ENCODE results near the gene CREB3L1.

The CREB3L1 gene

GRCh38 chr11:46273511-46274205 lies 3.8 kb upstream of the CREB3L1 start:
- TF ChIP-seq ZNF274 (IDR thresholded peaks at IDR 0.05; ENCODE audit: low read depth, low read length), result no peak
- no peak overlapping the region for H3K4me3 ChIP-seq (ENCODE audit: low read length)

- no peak for TF ChIP-seq ZNF274 (IDR thresholded peaks at IDR 0.05; ENCODE audit: low read depth, low read length)
- H3K4me3 ChIP-seq (ENCODE audit: low read length), result no peak overlapping the region
Measured at GRCh38 chr11:46275964-46276641, 1.4 kb upstream of the CREB3L1 start.

DNA sequence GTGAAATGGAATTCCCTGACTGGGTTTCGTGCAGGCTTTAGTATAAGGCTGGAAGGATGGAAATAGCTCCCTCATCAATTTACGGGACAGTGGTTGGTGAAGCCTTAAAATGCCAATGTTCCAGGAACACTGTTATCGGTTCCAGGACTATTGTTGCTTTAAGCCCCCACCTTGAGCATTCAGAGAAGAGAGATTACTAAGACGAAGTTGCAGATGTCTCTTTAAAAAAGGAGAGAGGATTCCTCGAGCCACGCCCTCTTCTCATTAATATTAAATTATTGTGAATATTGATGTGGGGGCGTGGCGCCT lies 195 bp upstream of the CREB3L1 start:
- H3K4me3 ChIP-seq (ENCODE audit: low read length), result peak overlapping the region; percentile 28; the same call in 1 of the 2 replicates

GRCh38 chr11:46278387-46279125 lies 1.1 kb downstream of the CREB3L1 start:
- no peak for TF ChIP-seq ZNF274 (IDR thresholded peaks at IDR 0.05; ENCODE audit: low read depth, low read length)
- no peak overlapping the region; the same call in 1 of the 2 replicates for H3K4me3 ChIP-seq (ENCODE audit: low read length)

More for the DNA sequence above, 195 bp upstream of the CREB3L1 start:
- no peak for TF ChIP-seq ZNF274 (IDR thresholded peaks at IDR 0.05; ENCODE audit: low read depth, low read length)

DNA sequence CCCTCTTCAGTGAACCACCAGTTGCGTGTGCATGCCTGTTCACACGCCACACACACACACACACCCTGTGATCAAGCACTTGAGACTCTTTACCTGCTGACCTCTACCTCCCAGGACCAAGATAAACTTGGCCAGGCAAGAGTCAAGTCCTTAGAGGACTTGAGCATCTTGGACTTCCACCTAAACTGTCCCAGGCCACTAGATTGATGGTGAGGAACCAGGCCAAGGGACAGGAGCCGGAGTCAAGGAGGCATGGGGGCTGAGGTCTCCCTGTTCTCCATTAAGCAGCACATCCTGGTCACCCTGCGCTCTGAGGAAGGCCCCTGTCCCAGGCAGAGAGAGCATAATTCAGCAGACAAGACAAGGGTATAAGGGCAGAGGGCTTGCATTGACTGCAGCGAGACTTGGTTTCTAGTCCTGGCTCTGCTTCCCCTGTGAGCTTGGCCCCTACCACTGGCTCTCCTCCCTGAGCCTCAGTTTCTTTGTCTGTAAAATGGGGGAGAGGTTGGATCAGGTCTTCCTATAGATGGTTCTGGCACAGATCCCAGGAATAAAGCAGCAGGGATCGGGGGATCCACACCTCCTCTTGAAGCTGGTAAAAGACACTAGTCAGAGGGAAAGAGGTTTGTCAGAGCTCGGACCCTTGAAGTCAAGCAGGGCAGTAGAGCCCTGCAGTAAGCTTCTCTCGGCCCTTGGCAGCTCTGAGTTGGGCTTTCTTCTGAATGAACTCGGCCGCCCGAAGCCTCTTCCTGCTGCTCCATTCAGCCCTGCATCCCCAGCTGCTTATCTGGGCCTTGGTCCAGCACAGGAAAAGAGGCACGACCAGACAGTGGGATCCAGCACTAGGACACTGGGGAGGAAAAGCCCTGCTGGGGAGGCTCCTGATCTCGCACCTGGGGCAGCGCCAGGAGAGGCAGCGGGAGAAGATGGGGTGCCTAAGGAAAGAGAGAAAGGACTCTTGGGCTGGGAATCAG lies 2.0 kb downstream of the CREB3L1 start:
- TF ChIP-seq ZNF274 (IDR thresholded peaks at IDR 0.05; ENCODE audit: low read depth, low read length), result no peak
- H3K4me3 ChIP-seq (ENCODE audit: low read length), result no peak overlapping the region

DNA sequence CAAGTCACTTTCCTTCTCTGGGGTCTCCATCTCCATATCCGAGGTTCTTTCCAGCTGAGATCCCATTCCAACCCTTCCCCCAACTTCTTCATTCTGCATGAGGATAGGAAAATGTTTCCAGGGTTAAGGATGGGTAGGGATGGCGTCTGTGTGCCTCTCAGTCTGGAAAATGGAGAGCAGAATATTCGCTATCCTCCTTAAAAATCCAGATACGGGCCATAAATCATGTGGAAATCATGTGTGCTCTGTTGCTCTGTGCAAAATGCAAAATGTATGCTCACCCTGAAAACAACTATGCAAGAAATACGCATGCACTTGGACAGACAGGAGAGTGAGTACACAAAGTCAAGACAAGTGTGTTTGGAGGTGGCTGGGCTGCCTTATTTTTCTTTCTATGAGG lies 3.2 kb downstream of the CREB3L1 start:
- no peak overlapping the region for H3K4me3 ChIP-seq (ENCODE audit: low read length)

DNA sequence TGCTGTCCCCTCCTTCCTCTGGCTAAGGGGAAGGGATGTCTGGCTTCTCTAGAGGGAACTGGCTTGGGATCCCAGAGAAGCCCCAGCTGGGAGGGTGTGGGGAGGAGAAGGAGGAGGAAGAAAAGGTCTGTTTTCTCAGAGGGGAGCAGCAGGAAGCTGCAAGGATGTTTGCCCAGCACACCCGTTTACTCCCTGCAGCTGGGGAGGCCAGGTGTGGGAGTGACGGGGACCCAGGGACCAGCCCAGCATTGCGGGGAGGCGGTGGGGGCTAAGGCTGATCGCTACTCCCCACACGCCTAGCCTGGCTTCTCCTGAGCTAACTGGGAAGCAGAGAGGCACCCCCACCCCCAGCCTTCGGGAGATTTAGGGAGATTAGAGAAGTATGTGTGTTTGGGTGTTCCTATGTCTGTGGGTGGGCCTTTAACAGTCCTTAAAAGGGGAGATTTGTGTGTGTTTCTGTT lies 3.9 kb downstream of the CREB3L1 start:
- TF ChIP-seq ZNF274 (IDR thresholded peaks at IDR 0.05; ENCODE audit: low read depth, low read length), result no peak
- no peak overlapping the region for H3K4me3 ChIP-seq (ENCODE audit: low read length)

More for the DNA sequence above, 3.2 kb downstream of the CREB3L1 start:
- TF ChIP-seq ZNF274 (IDR thresholded peaks at IDR 0.05; ENCODE audit: low read depth, low read length), result no peak

DNA sequence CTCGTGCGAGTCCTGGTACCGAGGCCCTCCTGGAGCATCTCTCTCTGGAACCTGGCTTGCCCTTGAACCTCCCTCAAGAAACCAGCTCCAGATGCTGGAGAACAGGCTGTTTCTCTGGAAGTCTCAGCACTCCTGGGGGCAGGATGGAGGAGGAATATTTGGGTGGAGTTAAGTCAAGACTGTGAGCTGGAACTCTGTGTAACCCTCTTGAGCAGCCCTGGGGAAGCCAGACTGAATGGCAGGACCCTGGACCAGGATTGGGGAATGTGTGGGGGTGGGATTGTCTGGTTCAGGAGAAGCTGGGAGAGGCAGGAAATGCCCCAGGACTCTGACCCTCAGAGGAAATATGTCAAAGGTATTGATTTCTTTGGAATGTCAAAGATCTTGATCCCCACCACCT lies 7.7 kb downstream of the CREB3L1 start:
- no peak for TF ChIP-seq ZNF274 (IDR thresholded peaks at IDR 0.05; ENCODE audit: low read depth, low read length)
- no peak overlapping the region for H3K4me3 ChIP-seq (ENCODE audit: low read length)

DNA sequence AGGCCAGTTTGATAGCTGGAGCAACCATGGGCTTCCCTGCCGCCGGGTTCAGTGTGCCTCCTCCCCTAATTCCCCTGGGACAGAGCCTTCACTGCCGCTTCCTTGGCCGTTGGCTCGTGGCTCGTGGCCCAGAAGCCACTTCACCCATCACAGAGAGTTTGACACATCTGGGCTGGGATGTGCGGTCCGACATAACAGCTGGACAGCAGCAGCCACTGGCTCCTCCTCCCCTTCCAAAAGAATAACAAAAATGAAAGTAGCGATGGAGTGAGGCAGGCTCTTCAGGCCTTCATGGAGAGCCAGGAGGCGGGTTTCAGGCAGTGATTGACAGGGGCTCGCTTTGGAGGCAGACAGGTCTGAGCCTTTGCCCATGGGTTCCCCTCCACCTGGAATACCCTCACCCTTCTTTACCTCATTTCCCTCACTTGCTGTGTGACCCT lies 8.2 kb downstream of the CREB3L1 start:
- no peak for TF ChIP-seq ZNF274 (IDR thresholded peaks at IDR 0.05; ENCODE audit: low read depth, low read length)
- no peak overlapping the region for H3K4me3 ChIP-seq (ENCODE audit: low read length)

GRCh38 chr11:46286789-46287188 lies 9.3 kb downstream of the CREB3L1 start:
- H3K4me3 ChIP-seq (ENCODE audit: low read length), result no peak overlapping the region
- TF ChIP-seq ZNF274 (IDR thresholded peaks at IDR 0.05; ENCODE audit: low read depth, low read length), result no peak

DNA sequence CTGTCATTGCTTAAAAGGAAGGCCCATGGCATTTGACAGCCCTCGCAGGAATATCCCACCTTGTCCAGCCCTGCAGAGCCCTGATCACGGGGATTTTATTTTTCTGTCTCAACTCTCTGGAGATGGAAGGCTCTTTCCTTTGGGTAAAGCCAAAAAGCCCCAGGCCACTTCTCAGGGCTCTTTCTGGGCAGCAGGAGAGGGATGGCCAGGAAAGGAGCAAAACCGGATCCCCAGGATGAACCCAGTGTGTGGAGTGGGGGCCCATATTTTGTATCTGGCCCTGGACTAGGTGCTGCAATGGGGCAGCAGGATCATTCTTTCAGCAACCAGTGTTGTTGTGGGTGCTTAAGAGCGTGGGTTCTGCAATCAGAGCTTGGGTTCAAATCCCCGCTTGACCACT lies 11.0 kb downstream of the CREB3L1 start:
- no peak for TF ChIP-seq ZNF274 (IDR thresholded peaks at IDR 0.05; ENCODE audit: low read depth, low read length)
- no peak overlapping the region for H3K4me3 ChIP-seq (ENCODE audit: low read length)

GRCh38 chr11:46290011-46290410 lies 12.5 kb downstream of the CREB3L1 start:
- no peak for TF ChIP-seq ZNF274 (IDR thresholded peaks at IDR 0.05; ENCODE audit: low read depth, low read length)
- no peak overlapping the region for H3K4me3 ChIP-seq (ENCODE audit: low read length)

GRCh38 chr11:46290598-46291309 lies 13.3 kb downstream of the CREB3L1 start:
- no peak overlapping the region for H3K4me3 ChIP-seq (ENCODE audit: low read length)
- TF ChIP-seq ZNF274 (IDR thresholded peaks at IDR 0.05; ENCODE audit: low read depth, low read length), result no peak
